K562 (cell line): Measurements from ENCODE around the gene ZNF559. TPM values are rescaled to one million over a fixed set of nuclear protein-coding genes. Genes with fewer than 3 reads are reported as not detected.
A peak's percentile ranks its signal among the peaks of the same experiment; 100 is the strongest.

ENCODE experiments used
- AFF4 ChIP-seq: sonication (generic); formaldehyde crosslinking; IDR thresholded peaks from 2 replicates; pipeline ENCODE4 v1.8.0; 2023; ENCODE audit warnings: mild to moderate bottlenecking, missing genetic modification reagents
- ATF1 ChIP-seq, 2 experiments: fragments of 450-650 bp in 1 of 2; IDR thresholded peaks; 2 replicates each; pipeline ENCODE4 v1.6.1; 2016; ENCODE audit warnings: missing compliant biosample characterization in 1 of 2, missing genetic modification characterization in 1 of 2
- CHCHD3 ChIP-seq: fragments of 250-450 bp; sonication (Bioruptor Pico); IDR thresholded peaks from 2 replicates; pipeline ENCODE4 v2.1.2; 2022; ENCODE audit warnings: mild to moderate bottlenecking
- CTBP1 ChIP-seq: fragments of 450-650 bp; IDR thresholded peaks from 2 replicates; pipeline ENCODE4 v1.6.1; 2016; ENCODE audit warnings: borderline replicate concordance
- DLX4 ChIP-seq: fragments of 250-450 bp; sonication (Bioruptor Pico); IDR thresholded peaks from 2 replicates; pipeline ENCODE4 v1.6.1; 2021; ENCODE audit warnings: mild to moderate bottlenecking
- ELF4 ChIP-seq: fragments of 450-650 bp; formaldehyde crosslinking; IDR thresholded peaks from 2 replicates; pipeline ENCODE4 v1.4.0; 2022; ENCODE audit warnings: missing genetic modification characterization
- EP400 ChIP-seq: fragments of 450-650 bp; IDR thresholded peaks from 2 replicates; pipeline ENCODE4 v1.6.1; 2017; ENCODE audit warnings: antibody characterized with exemption, mild to moderate bottlenecking, moderate library complexity
- ETS2 ChIP-seq: IDR thresholded peaks from 2 replicates; pipeline ENCODE4 v1.6.1; 2016; ENCODE audit warnings: borderline replicate concordance, missing genetic modification characterization, mild to moderate bottlenecking, moderate library complexity, missing compliant biosample characterization; ENCODE audit not compliant: poor library complexity, severe bottlenecking
- FOXJ3 ChIP-seq: sonication (generic); formaldehyde crosslinking; IDR thresholded peaks from 2 replicates; pipeline ENCODE4 v1.4.0; 2020; ENCODE audit warnings: mild to moderate bottlenecking, missing genetic modification reagents
- GTF2A2 ChIP-seq: IDR thresholded peaks from 2 replicates; pipeline ENCODE4 v1.6.1; 2016; ENCODE audit warnings: mild to moderate bottlenecking, missing genetic modification characterization, missing compliant biosample characterization
- GTF2E2 ChIP-seq: fragments of 200-800 bp; sonication (Bioruptor generic); IDR thresholded peaks from 2 replicates; pipeline ENCODE4 v1.6.1; 2016; ENCODE audit warnings: missing genetic modification characterization, missing compliant biosample characterization
- GTF2F1 ChIP-seq: IDR thresholded peaks from 2 replicates; pipeline ENCODE4 v1.6.1; 2011; ENCODE audit warnings: low read depth, low read length, improper control_type of control experiment
- MXI1 ChIP-seq: IDR thresholded peaks from 2 replicates; pipeline ENCODE4 v1.6.1; 2011; ENCODE audit warnings: low read depth, mild to moderate bottlenecking, improper control_type of control experiment, low read length
- MYBL2 ChIP-seq, 2 experiments: fragments of 450-650 bp in 1 of 2; sonication (generic) in 1 of 2; formaldehyde crosslinking in 1 of 2; IDR thresholded peaks; 2 replicates each; pipeline versions ENCODE4 v1.6.1 to v1.8.1; 2017 to 2022; ENCODE audit warnings: borderline replicate concordance in 1 of 2, inconsistent platforms in 1 of 2, low read depth in 1 of 2, mild to moderate bottlenecking in 1 of 2, missing genetic modification reagents in 1 of 2, moderate library complexity in 1 of 2
- NR2C1 ChIP-seq, 2 experiments: fragments of 450-650 bp; IDR thresholded peaks; 2 replicates each; pipeline ENCODE4 v1.6.1; 2017; ENCODE audit warnings: mild to moderate bottlenecking in 2 of 2, antibody characterized with exemption in 1 of 2, inconsistent platforms in 1 of 2, missing compliant biosample characterization in 1 of 2, missing genetic modification characterization in 1 of 2
- POU5F1 ChIP-seq: fragments of 150-350 bp; IDR thresholded peaks from 2 replicates; pipeline ENCODE4 v1.6.1; 2014; ENCODE audit warnings: borderline replicate concordance, low read length, low read depth, mild to moderate bottlenecking; ENCODE audit not compliant: partially characterized antibody
- RBM25 ChIP-seq: fragments of 200-400 bp; formaldehyde crosslinking; IDR thresholded peaks from 2 replicates; pipeline ENCODE4 v1.6.1; 2018; ENCODE audit warnings: low read length, low read depth, moderate library complexity; ENCODE audit not compliant: severe bottlenecking
- SUPT5H ChIP-seq: fragments of 450-650 bp; IDR thresholded peaks from 2 replicates; pipeline ENCODE4 v1.6.1; 2016
- ZBTB5 ChIP-seq: fragments of 450-650 bp; IDR thresholded peaks from 2 replicates; pipeline ENCODE4 v1.6.1; 2017; ENCODE audit warnings: antibody characterized with exemption
- ZFP36 ChIP-seq: fragments of 150-350 bp; IDR thresholded peaks from 2 replicates; pipeline ENCODE4 v1.6.1; 2018; ENCODE audit warnings: low read length, low read depth; ENCODE audit not compliant: partially characterized antibody
- ZNF589 ChIP-seq: fragments of 200-800 bp; sonication (Bioruptor generic); IDR thresholded peaks from 2 replicates; pipeline ENCODE4 v1.6.1; 2016; ENCODE audit warnings: low read depth, missing genetic modification characterization, missing compliant biosample characterization
- ZSCAN32 ChIP-seq: fragments of 450-650 bp; formaldehyde crosslinking; IDR thresholded peaks from 2 replicates; pipeline ENCODE4 v1.4.0; 2020; ENCODE audit warnings: mild to moderate bottlenecking, moderate library complexity
- polyA plus RNA-seq, 8 experiments: library from polyadenylated mRNA; depleted of rRNA in 4 of 8; stranded (reverse) in 5 of 8; unstranded in 3 of 8; fragments of >200 nt; fragmentation: Nextera tagmentation in 2 of 8; fragmentation: Illumina TruSeq in 1 of 8; extraction: Ambion mirVana in 2 of 8; extraction: Trizol in 1 of 8; gene quantifications; 2 replicates each; pipeline versions ENCODE4 v1.2.1 to v1.2.3, GENCODE V29; 2011 to 2014; ENCODE audit warnings: inconsistent platforms in 1 of 8, missing spikeins in 1 of 8
- total RNA-seq, 7 experiments: library from RNA; depleted of rRNA in 6 of 7; stranded (reverse); fragments of >200 nt in 6 of 7; fragmentation: Illumina TruSeq in 2 of 7; extraction: Trizol in 2 of 7; gene quantifications; 2 replicates each; pipeline versions ENCODE4 v1.2.1 to v1.2.3, GENCODE V29; 2011 to 2021; ENCODE audit warnings: low replicate concordance in 1 of 7

ZNF559 gene
- total and polyA plus RNA-seq, 9 of the 15 experiments (the other 6 are each of a cell fraction or from before 2014, with no cell fraction given): 4.0 to 21.5 (median 11.5) TPM

- TF ChIP-seq MYBL2 (IDR thresholded peaks at IDR 0.05; ENCODE audit: low read depth) (no peak), MYBL2 (CRISPR knock-in tag; IDR thresholded peaks at IDR 0.05; ENCODE audit: borderline replicate concordance) (no peak), POU5F1 (peak; percentile 66), DLX4 (CRISPR knock-in tag) (no peak), ZBTB5 (no peak), CHCHD3 (CRISPR knock-in tag) (no peak), ZNF589 (CRISPR knock-in tag) (no peak), ZFP36 (no peak), ATF1 (CRISPR knock-in tag; IDR thresholded peaks at IDR 0.05) (no peak), ATF1 (tag; IDR thresholded peaks at IDR 0.05) (peak; percentile 69), GTF2F1 (no peak), FOXJ3 (CRISPR knock-in tag) (no peak), SUPT5H (peak; percentile 69), ZSCAN32 (CRISPR knock-in tag) (no peak), RBM25 (peak; percentile 45), ELF4 (CRISPR knock-in tag) (no peak), CTBP1 (peak; percentile 73), NR2C1 (IDR thresholded peaks at IDR 0.05) (no peak), NR2C1 (tag; IDR thresholded peaks at IDR 0.05) (no peak), AFF4 (CRISPR knock-in tag) (no peak), EP400 (no peak), GTF2E2 (tag) (no peak), ETS2 (tag) (no peak), GTF2A2 (tag) (no peak), MXI1 (peak; percentile 17; the same call in 1 of the 2 replicates)
These were observed 14.6 kb upstream of the ZNF559 start, which contains the start of gene ZNF699 (continued) for GRCh38 chr19:9309139-9309973.
